ENCODE measurements around the gene MGAT5.

GRCh38 chr2:134280726-134281125, 26.9 kb downstream of the MGAT5 start:
- TF ChIP-seq HIC1 (tag by site-specific recombination; IDR thresholded peaks at IDR 0.05) (no peak), CTCF (tag by site-specific recombination; IDR thresholded peaks at IDR 0.05) (no peak)
